Hepatocyte (in vitro differentiated cells): ENCODE results near the gene URI1.

ENCODE experiments used
- EZH2 ChIP-seq: fragments of 200-600 bp; sonication (generic); IDR thresholded peaks from 2 replicates; pipeline ENCODE4 v1.6.1; 2016; ENCODE audit warnings: antibody characterized with exemption, mild to moderate bottlenecking, borderline replicate concordance
- EZH2phosphoT487 ChIP-seq: fragments of 200-600 bp; sonication (generic); IDR thresholded peaks from one replicate; pipeline ENCODE4 v1.6.1; 2018; ENCODE audit warnings: antibody characterized with exemption, mild to moderate bottlenecking, low read depth, moderate library complexity; ENCODE audit not compliant: unreplicated experiment, severe bottlenecking
- TF ChIP-seq, protein P1 (sequence below): fragments of 200-600 bp; sonication (generic); IDR thresholded peaks from 2 replicates; pipeline ENCODE4 v1.5.1; 2016; ENCODE audit warnings: antibody characterized with exemption, mild to moderate bottlenecking; ENCODE audit not compliant: poor library complexity

DNA sequence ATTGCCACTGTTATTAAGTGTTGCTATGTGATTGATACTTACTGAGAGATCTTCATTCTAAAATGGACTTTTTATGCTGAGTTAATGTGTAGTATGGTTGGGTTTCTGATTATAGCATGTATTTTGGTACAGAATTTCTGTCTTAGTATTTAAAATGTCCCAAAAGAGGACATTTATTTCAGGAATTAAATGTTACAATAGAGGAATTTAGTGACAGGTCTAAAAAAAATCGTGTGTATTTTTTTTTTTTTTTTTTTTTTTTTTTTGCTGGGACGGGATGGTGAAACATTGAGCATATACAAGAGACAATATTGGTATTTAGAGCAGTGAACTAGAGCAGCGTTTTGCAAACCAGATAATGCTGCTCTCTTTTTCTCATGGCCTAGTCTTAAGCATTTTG, 27.9 kb downstream of the URI1 start:
- TF ChIP-seq, protein P1, sequence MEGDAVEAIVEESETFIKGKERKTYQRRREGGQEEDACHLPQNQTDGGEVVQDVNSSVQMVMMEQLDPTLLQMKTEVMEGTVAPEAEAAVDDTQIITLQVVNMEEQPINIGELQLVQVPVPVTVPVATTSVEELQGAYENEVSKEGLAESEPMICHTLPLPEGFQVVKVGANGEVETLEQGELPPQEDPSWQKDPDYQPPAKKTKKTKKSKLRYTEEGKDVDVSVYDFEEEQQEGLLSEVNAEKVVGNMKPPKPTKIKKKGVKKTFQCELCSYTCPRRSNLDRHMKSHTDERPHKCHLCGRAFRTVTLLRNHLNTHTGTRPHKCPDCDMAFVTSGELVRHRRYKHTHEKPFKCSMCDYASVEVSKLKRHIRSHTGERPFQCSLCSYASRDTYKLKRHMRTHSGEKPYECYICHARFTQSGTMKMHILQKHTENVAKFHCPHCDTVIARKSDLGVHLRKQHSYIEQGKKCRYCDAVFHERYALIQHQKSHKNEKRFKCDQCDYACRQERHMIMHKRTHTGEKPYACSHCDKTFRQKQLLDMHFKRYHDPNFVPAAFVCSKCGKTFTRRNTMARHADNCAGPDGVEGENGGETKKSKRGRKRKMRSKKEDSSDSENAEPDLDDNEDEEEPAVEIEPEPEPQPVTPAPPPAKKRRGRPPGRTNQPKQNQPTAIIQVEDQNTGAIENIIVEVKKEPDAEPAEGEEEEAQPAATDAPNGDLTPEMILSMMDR, result no peak
- TF ChIP-seq EZH2, result no peak
- no peak for TF ChIP-seq EZH2phosphoT487
